Stimulated activated CD4-positive, alpha-beta T cell treated with anti-CD3 and anti-CD28 coated beads, TNF-alpha, amount 100 ng/mL, for 4 hours (primary cell): ENCODE results near the gene C6.

Experiments
- DNase-seq, 3 experiments: peaks; one replicate each; pipeline ENCODE4 v3.0.0-alpha.2; 2020; ENCODE audit warnings: low read depth in 3 of 3

C6 gene

GRCh38 chr5:41122459-41122858 is 90.9 kb downstream of the C6 start:
- DNase-seq = no peak

DNA sequence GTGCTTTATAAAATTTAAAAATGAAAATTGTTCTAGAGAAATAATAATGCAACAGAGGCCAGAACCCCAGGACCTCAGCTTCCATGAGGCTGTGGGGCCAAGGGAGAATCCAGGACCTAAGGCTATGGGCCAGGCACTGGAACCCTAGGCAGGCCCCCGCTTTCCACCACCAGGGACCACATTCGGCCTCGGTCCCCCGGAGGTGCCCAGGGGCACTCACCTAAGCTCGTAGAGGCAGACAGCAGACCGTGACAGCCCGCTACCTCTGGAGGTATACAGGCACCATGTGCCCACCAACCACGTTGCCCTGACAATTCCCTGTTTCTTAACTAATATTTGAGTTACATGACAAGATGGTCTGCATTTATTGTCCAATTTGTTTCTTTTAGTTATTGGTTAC is 92.7 kb downstream of the C6 start:
- no peak for DNase-seq

DNA sequence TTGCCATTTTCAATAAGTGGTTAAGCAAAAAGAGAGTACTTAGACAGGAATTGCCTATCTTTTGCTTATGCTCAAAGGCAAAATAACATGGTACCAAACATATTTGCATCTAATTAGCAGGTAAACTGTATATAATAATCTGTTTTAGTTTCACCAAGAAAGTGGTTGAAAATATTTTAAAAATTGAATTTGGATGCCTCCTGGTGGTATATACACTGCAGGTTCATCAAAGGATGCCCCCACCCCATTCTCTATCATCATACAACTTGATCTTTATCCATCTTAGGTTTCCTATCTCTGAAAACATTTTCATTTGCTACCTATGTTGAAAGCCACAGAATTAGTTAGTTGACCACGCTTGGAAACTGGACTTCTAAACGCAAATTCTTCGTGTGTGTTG is 95.2 kb downstream of the C6 start:
- DNase-seq = no peak

GRCh38 chr5:41115281-41115680 is 98.1 kb downstream of the C6 start:
- DNase-seq = no peak

- no peak for DNase-seq
Measured at GRCh38 chr5:41112486-41113455, 100.6 kb downstream of the C6 start.

DNA sequence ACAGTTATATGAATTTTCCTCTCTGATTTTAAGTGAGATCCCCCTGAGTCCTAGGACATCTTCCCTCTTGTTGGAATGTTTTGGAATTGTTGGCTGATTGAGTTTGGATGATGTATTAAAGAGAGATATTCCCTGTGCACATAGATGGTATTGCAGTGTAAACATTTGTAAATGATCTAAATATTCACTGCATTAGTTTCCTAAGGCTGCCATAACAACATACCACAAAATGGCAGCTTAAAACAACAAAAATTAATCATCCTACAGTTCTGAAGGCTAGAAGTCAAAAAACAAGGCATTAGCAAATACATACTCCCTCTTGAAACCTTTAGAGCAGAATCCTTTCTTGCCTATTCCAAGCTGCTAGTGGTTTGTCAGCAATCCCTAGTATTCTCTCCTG is 104.1 kb downstream of the C6 start:
- DNase-seq = no peak

DNA sequence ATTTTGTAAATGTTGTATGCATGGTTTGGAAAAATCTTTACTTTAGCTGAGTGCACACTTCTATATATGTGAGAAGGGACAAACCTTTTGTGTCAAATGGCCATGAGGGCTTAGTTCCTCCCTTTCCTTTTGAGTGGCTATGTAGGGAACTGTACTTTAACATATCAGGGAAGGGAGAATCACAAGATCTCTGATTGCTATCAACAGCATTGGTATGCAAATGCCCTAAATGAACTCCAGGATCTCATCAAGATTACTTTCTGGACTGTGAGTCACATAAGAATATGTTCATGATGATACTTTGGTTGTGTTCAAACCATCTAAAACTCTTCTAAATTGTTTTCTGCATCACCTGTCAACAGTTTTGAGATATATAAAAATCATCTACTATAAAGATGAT is 111.0 kb downstream of the C6 start:
- no peak for DNase-seq

DNA sequence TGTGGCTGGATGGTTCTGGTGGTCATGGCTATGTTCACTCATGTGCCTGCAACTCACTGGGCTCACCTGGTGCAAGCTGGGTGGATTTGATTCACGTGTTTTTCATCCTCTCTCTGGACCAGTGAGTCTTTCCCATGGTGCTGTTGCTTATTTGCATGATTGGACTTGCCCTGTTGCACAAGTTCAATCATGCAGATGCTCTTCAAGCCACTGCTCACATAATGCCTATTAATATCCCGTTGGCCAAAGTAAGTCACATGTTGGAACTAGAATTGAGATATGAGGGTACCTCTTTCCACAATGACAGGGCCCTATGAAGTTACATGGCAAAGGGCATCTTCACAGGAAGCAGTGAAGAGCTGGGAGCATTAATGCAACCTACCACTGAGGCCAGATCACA is 115.7 kb downstream of the C6 start:
- no peak for DNase-seq

DNA sequence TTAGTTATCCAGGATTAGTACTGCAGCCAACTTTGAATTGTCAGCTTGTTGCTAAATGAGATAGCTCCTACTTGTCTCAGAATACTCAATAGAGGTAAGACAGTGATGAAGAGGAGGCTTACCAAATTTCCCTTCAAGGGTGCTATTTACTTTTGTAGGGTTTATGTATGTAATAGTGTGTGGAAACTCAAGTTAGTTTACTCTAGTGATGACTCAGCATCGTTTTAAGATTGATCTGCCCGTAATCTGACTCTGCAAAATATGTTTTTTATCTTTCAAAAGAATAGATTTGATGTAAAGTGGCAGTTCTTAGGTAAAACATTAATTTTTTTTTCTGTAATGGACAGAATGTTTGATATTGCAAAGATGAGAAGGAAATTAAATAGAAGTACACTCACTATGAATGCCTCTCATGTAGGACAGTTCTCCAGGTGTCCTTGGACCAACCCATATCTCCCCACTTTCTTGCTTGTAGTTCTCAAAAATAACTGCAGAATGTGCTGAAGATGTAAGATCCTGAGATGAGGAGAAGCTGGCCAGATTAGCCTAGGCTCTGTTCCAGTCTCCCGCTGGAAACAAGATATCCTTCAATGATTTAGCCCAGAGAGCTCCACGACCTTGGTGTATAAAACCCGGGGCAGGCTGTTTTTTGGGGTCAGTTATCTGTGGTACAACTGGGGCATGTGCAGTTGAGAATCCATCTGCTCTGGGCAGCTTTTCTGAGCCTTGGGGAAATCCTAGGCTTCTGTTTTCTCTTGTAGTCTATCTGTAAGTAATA is 117.8 kb downstream of the C6 start:
- no peak for DNase-seq

DNA sequence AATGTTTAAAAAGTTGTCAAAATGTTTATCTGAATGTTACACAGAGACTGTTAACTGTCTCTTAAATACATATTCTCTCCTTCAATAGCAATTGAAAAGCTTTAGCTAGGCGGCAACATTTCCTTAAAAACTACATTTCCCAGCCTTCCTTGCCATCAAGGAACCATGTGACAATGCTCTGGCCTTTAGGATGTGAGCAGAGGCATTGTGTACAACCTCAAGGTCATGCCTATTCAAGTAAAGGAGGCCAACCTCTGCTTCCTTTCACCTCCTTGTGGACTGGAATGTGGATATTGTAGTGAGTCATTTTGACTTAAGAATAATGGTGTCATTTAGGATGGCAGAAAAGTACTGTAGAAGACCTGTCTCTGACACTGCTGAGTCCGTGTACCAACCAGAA is 118.5 kb downstream of the C6 start:
- DNase-seq = no peak

DNA sequence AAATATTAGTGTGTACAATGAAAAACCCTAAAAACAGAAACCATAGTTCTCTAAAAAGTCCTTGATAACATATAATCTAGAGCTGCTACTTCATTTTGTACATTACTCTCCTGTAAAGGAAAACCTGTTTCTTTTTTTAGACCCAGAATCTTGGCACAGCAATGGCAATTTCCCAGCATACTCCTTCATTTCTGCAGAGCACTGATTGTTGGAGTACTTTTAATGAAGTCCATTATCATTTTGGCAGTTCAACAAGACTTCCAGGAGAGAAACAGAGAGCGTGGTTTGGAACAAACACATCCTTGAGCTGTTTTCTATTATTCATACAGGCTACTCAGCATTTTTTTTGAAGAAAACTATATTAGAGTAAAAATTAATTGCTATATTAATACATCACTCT is 119.5 kb downstream of the C6 start:
- DNase-seq = no peak
